Stimulated activated naive CD4-positive, alpha-beta T cell treated with Interleukin-2 at 50 U/mL for 16 hours (primary cell): ENCODE data around the gene PLK5.
A peak's percentile ranks its signal among the peaks of the same experiment; 100 is the strongest.
"Not testable (repeated sequence)": the region's sequence is repeated elsewhere in the genome, so short reads cannot be mapped to it uniquely, and the experiment has no call there.

ENCODE experiments used
- DNase-seq: peaks from one replicate; lab custom pipeline; 2025; lab: John Stamatoyannopoulos, UW

The PLK5 gene

DNA sequence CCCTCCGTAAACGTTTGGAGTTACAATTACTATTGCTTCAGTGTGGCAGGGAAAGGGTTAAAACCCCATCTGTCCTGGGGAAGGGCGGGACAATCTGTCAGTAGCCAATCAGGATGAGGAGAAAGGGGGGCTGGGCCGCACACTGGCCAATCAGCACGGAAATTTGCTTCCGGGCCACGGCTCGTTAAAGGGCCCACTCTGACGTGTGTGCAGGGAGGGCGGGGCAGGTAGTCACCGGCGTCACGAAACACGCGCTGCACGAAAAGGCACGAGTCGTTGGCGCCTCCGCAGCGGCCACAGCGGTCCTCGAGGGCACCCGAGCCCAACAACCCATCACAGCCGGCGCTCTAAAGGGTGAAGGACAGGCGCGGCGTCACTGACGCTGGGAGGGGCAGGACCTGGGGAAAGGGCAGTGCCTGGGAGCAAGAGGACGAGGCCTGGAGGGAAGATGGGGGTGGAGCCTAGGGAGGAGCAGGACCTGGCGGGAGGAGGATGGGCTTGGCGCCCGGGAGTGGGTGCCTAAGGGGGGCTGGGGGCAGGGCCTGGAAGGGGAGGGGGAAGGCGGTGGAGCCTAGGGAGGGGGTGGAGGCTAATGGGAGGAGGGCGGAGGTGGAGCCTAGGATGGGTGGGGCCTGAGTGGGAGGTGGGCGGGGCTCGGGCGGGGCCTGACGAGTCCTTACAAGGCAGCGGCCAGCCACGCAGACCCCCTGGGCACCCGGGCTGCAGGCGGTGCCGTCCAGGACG, 15.9 kb upstream of the PLK5 start:
- DNase-seq = peak; percentile 86

DNA sequence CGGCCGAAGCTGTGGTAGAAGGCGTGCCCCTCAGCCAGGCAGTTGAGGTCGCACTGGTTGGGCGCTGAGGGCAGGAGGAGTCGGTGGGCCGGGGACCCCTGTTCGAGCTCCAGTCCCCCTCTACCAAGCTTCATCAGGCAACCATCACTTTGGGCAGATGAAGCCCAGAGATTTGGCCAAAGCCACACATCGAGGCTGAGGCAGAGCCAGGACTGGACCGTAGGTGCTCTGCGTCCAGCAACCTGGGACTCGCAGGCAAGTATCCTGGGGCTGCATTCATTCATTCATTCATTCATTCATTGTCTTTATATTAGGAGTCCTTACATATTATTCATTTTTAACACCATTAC, 15.4 kb upstream of the PLK5 start:
- no peak for DNase-seq

DNA sequence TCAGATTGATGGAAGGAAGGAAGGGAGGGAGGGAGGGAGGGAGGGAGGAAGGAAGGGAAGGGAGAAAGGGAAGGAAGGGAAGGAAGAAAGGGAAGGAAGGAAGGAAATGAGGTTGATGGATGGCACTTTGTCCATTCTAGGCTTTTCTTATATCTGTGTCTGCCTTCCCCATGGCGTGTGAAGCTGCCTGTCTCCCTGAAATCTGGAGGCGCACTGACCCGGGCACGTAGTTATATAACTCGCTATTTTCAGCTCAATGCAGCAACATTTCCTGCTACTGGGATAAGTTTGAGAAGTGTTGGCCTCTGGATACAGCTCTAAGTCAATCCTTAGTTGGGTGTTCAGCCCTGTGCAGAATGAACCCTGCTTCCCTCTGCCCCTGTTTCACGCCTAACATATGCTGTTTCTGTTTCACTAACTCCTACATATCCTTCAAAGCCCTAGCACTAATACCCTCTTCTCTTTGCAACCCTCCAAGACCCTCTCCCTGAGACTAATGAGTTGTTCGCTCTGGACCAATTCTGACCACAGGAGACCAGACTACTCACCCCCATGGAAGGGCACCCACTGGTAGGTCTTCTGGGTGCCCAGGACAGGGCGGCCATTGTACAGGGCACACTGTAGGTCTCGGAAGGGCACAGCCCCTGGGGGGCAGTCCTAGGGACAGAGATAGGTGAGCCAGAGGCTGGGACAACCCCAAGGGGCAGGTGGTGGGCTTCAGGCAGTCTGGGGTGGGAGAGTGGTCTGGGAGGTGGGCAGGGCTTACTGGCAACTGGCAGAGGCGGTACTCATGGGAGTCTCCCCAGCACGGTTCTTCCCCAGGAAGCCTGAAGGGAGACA, 14.1 kb upstream of the PLK5 start:
- no peak for DNase-seq

DNA sequence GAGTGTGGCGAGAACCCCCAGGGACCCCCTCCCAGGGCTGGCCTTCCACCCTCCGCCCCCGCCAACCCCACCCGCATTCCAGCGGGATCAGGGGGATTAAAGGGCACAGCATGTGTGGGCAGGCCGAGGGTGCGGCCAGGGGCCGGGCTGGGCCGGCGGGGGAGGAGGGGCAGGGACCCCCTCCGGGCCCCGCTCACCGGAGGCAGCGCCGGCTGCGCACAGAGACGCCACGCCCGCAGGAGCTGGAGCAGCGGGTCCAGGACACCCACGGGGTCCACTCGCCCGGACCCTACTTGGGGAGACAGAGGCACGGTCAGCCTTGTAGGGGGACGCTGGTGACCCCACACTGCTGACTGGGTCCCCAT, 13.5 kb upstream of the PLK5 start:
- no peak for DNase-seq

DNA sequence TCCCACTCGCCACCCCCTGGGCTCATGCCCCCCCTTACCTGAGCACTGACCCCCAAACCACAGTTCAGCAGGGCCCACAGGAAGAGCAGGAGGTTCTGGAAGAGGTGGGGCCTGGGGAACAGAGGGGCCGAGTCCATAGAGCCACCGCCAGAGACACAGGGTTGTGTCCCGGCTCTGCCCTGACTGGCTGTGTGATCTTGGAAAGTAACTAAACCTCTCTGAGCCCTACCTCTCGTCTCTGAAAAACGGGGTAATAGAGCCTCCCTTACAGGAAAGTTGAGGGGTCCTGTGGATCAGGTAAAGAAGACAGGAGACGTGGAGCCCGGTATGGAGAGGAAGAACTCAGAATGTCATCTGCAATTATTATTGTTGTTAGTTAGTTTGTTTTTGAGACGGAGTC, 13.1 kb upstream of the PLK5 start:
- DNase-seq = no peak

DNA sequence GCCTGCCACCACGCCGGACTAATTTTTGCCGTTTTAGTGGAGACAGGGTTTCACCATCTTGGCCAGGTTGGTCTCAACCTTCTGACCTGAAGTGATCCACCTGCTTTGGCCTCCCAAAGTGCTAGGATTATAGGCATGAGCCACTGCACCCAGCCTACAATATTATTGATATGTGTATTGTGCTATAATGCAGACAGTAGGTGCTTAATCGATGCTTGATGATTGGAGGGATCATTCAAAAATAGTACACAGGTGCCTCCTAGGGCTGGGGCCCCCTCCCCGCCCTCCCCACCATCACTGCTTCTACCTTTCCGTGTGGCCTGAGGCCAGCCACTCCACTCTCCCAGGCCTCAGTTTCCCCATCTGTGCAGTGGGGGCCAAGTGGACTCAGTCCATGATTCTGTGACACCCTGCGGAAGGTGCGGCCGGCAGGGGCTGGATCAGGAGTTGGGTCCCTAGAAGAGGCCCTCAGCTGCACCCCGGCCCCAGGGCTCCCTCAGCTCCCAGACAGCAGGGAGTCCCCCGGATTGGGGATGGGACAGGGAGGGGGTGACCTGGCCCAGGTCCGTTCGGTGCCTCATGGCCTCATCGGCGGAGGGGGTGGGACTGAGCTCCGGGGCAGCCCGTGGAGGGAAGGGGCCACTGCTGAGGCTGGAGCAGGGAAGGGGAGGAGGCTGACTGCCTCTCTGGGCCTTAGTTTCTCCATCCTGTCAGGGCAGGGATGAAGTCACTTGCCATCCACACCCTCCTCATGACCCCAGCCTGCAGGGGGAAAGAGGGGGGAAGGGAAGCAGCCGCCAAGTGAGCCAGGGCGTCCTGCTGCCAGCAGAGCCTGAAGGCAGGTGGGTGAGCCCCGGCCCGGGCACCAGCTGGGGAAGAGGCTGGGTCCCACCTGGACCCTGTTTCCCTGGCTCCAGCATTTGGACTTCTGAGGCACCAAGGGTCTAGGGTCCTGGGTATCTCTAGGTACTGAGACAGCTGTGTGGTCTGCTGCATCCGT, 12.3 kb upstream of the PLK5 start:
- DNase-seq = no peak

DNA sequence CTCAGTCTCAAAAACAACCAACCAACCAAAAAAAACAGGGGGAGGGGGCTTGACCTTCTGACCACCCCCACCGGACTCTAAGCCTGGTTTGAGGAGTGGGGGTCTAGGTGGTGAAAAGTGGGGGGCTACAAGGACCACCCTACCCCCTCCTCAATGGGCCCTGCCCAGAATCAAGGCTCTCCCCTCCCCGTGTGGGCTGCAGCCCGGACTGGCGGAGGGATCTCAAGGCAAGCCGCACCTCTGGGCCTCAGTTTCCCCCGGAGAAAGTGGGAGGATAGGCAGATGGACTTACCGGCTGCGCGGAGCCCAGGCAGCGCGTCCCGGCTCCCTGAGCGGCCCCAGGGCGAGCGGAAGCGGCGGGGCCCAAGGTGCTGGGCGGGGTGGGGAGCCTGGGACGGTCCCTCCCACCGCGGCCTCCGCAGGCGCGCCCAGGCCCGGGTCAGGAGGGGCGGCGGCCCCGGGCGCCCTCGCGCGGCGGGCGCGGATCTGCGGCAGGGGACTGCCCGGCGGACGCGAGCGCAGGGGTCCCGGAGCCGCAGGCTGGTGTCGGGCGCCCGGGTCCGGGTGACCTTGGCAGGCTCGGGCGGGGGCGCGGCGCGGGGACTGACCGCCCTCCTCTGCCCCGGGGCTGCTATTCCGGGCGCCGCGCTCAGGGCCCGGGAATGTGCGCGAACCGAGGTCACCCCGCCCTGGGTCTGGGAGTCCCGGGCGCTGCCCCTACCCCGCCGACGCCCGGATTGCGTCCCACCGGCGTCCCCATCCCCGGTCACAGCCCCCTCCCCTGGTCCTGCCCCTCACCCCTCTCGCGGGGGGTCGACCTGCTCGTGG, 11.0 kb upstream of the PLK5 start, which contains the start of gene ADAMTSL5:
TSS of gene ADAMTSL5 (minus strand) at position 349 of the 828 bp plus-strand sequence. CDS start 2,076 bp downstream, outside the sequence.
- peak; percentile 55 for DNase-seq

DNA sequence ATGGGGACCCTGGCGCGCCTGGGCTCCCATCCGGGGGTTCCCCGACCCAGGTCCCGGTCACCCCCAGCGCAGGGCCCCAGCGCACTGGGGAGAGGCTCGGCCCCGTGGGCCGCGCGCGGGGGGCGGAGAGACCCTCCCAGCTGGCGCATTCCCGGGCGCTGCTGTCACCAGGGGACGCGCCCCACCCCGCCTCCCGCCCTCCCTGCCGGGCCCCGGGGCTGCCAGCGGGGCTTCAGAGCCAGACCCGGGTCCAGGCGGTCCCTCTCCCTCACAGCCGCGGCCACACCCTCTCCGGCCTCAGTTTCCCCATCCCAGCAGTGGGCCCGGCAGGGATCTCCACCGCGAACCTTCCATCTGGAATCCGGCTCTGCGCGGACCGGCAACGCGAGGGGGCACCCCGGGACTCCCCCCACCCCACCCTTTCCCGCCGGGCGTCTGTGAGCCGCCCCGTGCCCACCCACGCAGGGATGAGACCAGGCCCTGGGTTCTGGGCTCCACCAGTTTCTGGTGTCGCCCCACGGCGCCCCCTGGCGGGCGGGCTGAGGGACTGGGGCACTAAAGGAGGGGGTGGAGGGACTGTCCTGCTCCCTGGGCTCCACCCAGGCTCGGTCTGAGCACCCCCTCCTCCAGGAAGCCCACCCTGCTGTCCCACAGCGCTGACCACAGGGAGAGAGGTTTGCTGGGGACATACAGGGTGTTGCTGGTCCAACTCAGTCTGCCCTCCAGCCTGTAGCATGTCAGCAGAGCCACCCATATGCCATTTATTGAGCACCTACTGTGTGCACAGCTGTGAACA, 10.2 kb upstream of the PLK5 start:
- DNase-seq = peak; percentile 60

DNA sequence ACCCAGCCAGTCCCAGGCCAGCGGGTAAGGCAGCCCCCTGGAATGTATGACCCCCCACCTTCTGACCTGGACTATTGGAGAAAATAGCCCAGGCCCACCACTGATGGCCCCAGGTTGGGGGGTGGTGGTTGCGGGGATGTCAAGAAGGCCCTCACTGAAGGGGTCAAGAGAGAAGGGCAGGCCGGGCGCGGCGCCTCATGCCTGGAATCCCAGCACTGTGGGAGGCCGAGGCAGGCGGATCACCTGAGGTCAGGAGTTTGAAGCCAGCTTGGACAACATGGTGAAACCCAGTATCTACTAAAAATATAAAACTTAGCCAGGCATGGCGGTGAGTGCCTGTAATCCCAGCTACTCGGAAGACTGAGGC, 9.6 kb upstream of the PLK5 start:
- no peak for DNase-seq

DNA sequence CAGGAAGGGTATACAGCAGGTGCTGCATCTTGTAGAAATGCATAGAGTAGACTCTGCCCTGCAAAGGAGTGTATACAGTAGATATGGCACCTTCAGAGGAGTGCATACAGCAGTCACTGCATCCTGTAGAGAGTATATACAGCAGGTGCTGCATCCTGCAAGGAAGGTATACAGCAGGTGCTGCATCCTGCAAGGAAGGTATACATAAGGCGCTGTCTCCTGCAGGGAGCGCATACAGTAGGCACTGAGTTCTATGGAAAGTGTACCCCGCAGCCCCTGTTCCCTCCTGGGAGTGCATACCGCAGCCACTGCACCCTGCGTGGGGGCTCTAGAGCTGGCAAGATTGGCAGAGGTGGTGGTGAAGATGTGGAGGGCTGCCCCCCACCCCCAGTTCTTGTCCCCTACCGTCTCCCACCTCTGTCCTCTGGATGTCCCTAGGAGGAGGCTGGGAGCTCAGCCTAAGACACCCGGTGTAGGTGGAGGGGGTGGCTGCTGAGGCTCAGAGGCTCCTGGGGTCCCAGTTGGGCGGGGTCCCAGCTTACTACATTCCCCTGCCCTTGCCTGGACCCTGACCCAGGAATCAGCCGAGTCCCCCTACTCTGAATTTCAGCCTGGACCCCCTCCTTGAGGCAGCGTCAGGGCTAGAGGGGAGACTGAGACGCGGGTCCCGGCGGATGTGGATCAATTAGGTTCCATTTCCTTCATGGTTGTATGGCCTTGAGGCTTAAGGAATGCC, 8.7 kb upstream of the PLK5 start:
- DNase-seq = no peak

DNA sequence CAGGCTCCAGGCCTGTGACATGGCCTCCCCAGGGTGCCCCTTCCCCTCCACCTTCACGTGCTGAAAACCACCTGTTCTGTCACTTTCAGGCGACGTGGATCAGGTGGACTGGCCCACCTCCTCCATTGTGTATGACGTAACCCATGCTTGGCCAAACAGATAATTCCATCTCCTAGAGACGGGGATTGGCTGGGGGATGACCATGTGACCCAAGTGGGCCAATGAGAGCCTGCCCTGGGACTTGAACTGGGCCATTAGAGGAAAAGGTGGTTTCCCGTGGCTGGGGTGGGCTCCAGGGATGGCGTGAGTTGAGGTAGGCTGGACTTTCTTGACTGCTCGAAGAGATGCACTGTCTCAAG, 7.5 kb upstream of the PLK5 start:
- DNase-seq = no peak

DNA sequence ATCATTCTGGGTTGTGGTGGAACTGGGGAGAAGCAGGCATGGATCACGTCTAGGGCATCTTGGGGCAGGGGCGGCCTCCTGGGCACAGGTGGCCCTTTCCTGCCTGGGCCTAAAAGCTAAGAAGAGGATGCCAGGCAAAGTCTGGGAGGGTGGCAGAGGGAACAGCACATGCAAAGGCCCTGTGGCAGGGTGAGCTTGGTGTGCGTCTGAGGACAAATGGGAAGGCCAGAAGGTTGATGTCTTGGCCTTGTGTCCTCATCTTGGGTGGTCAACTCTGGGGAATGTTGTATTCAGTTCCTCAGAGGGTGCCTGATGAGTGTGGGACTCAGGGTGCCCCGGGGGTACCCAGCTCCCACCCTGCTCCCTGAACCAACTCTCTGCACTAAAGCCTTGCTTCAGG, 5.4 kb upstream of the PLK5 start:
- no peak for DNase-seq

DNA sequence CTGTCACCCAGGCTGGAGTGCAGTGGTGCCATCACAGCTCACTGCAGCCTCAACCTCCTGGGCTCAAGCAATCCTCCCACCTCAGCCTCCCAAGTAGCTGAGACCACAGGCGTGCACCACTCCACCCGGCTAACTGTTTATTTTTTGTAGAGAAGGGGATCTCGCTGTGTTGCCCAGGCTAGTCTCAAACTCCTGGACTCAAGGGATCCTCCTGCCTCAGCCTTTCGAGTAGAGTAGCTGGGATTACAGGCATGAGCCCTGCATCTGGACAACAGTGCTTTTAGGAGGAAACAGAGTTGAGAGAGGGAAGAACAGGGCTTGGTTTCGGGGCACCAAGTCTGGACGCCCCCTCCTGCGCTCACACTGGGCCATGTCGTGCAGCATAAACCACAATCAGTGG, 4.1 kb upstream of the PLK5 start:
- DNase-seq = not testable (repeated sequence)

DNA sequence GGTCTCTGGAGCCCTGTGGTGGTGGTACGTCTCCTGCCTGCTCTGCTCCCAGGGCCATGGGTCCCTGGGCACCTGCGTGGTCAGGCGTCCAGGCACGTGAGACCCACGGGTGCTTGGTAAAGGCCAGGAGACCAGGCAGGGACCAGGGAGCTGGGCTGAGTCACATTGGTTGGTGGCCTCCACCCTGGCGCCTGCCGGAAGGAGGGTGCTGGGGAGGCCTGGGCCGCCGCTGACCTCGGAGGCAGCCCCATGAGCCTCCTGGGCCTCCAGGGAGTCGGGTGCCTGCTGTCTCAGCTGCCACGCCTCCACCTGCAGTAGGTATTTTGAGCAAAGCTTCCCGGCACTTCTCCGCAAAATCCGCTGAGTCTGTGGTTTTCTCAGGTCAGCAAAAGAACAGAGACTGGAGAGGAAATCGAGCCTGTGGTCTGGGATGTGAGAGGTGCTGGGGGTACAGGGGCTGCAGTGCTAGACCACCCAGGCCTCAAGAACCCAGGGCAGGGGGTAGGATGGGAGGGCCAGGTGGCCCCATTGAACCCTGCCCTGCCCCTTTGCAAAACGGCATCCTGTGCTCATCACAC, 3.6 kb upstream of the PLK5 start:
- no peak for DNase-seq

DNA sequence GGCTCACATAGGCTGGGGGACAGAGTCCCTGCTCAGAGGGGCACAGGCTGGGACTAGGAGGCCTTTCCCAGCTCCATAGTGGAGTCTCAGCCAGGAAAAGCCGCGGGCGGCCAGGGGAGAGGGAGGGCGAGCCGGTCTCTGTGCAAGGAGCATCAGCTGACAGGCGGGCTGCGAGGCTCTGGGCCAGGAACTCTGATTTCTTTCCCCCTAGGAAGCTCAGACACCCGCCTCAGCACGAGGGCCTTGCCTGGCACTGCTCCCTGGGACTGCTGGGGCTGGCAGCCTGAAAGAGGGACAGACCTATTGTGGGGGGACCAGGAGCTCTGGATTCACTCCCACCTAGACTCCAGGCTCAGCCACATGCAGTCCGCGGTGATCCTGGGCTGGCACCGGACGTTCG, 2.2 kb upstream of the PLK5 start:
- no peak for DNase-seq

DNA sequence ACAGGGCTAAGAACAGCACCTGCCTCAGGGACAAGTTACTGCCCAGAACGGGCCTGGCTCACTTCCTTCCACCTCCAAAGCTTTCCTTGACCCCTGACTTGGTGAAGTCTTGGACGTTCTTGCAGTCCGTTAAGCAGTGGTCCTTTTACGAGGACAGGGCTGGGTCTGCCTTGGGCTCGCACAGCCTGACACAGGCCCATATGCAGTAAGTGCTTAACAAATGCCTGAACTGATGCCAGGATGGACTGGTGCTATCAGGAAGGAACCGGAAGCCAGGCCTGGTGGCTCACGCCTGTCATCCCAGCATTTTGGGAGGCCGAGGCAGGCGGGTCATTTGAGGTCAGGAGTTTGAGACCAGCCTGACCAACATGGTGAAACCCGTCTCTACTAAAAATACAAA, 1.8 kb upstream of the PLK5 start:
- no peak for DNase-seq

DNA sequence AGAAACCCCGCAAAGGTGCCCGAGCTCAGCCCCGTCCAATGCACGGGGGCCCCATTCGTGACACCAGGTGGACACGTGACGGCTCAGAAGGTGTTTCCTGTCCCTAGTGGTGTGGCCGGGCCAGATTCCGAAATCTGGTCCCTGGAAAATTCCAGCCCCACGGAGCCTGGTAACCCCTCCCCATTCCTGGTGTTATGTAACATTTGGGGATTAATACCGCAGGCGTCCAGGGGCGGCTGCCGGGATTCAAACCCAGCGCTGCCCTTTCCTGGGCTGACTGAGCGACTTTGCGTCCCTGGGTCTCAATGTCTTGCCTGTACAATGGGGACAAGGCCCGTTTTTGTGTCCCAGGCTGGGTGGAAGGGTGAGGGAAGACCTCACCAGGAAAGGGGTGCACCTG, 1.0 kb upstream of the PLK5 start:
- no peak for DNase-seq

DNA sequence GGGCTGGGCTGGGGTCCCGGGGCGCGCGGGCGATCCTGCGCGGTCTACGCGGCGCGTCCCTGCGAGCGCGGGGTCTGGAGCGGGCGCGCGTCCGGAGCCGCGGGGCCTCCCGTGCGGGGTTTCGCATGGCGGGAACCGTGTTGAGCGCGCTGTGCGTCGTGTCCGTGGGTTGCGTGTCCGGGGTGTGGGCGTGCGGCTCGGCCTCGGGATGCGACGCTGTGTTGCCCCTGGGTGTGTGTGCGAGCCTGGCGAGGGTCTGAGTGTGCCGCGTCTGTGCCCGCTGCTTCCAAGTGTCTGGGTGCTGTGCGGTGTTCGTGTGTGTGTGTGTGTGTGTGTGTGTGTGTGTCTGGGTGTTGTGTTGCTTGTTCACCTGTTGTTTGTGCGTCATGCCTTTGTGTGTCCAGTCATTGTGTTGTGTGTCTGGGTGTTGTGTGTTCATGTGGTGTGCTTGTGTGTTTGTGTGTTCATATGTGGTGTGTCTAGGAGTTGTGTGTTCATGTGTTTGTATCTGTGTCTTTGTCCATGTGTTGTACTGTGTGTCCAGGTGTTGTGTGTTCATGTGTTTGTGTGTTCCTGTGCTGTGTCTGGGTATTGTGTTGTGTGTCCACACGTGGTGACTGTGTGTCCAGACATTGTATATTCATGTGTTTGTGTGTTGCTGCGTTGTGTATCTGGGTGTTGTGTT, 552 bp downstream of the PLK5 start:
- DNase-seq = no peak

DNA sequence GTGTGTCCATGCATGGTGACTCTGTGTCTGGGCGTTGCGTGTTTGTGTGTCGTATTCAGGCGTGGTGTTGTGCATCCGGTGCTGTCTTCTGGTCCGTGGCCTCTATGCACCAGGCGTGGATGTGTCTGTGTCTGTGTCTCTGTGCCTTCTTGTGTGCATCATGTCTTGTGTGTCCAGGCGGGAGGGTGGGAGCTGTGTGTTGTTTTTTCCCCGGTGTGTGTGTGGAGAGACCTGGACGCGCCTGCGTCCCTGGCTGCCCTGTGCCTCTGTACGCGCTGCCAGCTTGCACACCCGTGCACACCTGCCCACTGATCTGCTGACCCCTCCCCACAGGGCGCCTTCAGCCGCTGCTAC, 1.1 kb downstream of the PLK5 start:
- DNase-seq = no peak
